A172 (cell line): ENCODE data around the gene SERF1B. TPM values are rescaled to one million over a fixed set of nuclear protein-coding genes. Genes with fewer than 3 reads are reported as not detected.
"Not testable (repeated sequence)": the region's sequence is repeated elsewhere in the genome, so short reads cannot be mapped to it uniquely, and the experiment has no call there.

Experiments used
- DNase-seq: peaks from one replicate; pipeline ENCODE4 v3.0.0-alpha.2; 2015; ENCODE audit warnings: low spot score
- total RNA-seq: library from RNA; depleted of rRNA; stranded (reverse); fragments of >200 nt; shearing (Covaris generic); gene quantifications from 2 replicates; pipeline ENCODE4 v1.2.3, GENCODE V29; 2014; rRNA removed

SERF1B gene
- 29.3 and 29.5 TPM in 2 replicates for total RNA-seq

- DNase-seq = not testable (repeated sequence)
Observed at GRCh38 chr5:70025106-70025844, at the start of gene SERF1B. Gene SERF1B, plus strand, starts transcription at chr5:70025251. Its CDS starts 201 bp downstream, at chr5:70025452.

DNA sequence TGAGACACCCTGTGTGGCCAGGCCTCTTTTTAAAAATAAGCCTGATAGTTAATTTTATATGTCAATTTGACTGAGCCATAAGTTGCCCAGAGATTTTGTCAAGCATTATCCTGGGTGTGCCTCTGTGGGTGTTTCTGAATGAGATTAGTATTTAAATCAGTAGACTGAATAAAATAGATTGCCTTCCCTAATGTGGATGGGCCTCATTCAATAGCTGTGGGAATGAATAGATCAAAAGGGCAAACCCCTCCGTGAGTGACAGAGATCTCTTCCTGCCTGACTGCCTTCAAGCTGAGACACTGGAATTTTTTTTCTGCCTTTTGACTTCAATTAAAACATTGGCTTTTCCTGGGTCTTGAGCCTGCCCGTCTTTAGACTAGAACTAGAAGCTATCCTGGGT is 33.3 kb upstream of the SERF1B start:
- not testable (repeated sequence) for DNase-seq

DNA sequence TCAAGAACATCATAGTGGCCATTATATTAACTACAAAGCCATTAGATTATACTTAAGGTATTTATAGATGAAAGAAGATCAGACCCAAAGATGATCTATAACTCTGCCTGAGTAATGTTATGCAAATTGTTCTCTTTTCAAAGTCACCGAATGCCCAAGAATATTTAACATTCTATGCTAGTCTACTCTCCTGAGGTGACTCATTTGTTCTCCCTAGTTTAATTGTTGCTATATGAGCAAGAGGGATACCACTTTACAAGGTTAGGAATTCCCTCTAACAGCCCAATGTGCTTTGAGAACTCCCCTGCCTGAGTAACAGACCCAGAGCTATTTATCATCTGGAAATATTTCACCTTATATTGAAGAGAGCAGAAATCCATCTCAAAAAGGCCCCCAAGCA is 29.5 kb upstream of the SERF1B start:
- not testable (repeated sequence) for DNase-seq

DNA sequence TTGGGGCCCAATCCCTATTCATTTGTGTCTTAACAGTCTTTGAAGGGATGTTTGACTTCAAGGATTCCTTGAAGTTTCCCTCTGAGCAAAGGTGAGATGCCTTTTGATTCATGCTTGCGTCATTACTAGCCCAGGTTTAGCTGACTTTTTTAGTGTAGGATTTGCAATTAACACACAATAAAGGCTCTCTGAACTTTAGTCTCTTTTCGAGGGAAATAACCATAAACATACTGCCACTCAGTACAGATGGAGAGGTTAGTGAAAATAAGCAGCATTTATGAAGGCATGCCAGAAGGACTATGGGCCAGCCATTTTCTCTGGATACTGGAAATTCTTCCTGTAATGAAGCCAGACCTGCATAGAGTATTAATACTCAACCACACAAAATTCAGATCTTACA is 4.4 kb upstream of the SERF1B start:
- not testable (repeated sequence) for DNase-seq

DNA sequence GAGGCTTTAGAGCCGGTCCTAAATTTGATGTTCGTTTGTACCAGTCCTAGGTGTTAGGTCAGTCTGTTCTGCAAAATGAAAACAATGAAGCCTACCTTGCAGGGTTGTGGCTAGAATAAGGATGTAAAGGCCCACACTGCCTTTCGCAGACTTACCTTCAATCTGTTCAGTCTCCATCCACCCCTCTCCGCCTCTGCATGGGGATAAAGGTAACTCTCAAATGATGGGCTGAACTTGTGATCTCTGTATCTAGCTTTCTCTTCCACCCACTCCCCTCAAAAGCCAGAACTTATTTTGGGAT is 744 bp downstream of the SERF1B start:
- not testable (repeated sequence) for DNase-seq

- DNase-seq = not testable (repeated sequence)
Observed at GRCh38 chr5:70031204-70031603, 6.2 kb downstream of the SERF1B start.

GRCh38 chr5:70041411-70041810 is 16.4 kb downstream of the SERF1B start:
- DNase-seq = not testable (repeated sequence)

- not testable (repeated sequence) for DNase-seq
Observed at GRCh38 chr5:70049790-70050142, 24.7 kb downstream of the SERF1B start.

GRCh38 chr5:70056289-70056942 is 31.4 kb downstream of the SERF1B start:
- not testable (repeated sequence) for DNase-seq

DNA sequence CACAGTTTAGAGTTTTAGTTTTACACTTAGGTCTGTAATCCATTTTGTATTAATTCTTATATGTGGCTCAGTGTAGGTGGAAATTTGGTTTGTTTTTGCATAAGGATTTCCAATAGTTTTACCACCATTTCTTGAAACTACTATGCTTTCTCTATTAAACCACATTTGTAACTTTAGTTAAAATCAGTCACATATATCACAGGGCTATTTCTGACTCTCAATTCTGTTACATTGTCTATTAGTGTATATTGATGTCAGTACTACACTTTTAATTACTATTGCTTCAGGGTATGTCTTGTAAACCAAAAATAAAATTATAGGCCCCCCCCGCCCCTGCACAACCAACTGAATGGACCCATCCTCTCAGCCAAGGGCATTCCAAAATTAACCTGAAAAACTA is 32.1 kb downstream of the SERF1B start:
- not testable (repeated sequence) for DNase-seq

DNA sequence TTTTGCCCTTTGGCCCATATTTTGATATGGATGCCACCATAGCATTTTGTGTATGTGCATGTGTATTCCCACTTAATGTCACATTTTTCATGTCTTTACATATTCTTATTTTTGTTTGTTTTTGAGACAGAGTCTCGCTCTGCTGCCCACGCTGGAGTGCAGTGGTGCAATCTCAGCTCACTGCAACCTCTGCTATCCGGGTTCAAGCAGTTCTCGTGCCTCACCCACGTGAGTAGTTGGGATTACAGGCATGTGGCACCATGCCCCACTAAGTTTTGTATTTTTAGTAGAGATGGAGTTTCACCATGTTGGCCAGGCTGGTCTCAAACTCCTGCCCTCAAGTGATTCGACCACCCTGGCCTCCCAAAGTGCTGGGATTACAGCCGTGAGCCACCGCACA is 52.6 kb downstream of the SERF1B start:
- DNase-seq = not testable (repeated sequence)

DNA sequence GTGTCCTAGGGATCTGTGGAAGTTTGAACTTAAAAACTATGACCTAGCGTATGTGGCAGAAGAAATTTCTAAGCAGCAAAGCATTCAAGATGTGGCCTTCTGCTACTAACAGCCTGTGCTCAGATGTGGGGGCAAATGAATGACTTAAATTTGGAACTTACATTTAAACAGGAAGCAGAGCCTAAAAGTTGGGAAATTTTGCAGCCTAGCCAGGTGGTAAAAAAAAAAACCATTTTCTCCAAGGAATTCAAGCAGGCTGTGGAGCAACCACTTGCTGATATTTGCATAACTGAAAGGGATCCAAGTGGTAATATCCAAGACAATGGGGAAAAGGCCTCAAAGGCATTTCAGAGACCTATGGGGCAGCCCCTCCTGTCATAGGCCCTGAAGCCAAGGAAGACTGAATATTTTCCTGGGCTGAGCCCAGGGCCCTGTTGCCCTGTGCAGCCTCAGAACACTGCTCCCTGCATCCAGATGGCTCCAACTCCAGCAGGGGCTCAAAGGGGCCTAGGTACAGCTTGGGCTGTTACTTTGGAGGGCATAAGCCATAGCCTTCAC is 63.9 kb downstream of the SERF1B start:
- not testable (repeated sequence) for DNase-seq

DNA sequence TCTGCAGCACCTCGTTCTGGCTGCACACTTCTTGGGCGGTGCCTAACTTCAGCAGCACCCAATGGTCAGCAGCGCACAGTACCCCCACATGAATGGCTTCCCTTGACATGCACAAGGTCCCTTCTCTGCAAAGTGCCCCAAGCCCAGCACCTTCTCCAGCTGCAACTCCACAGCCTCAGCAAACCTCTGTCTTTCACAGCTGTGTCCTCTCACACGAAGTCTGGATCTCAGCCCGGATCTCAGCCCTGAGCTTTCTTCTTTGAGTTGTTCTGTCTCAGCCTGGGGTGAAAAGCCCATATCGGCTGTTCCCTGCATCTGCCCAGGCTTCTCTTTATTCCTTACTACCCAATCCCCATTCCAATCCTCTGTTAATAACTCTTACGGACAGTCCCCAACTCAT is 66.7 kb downstream of the SERF1B start:
- not testable (repeated sequence) for DNase-seq

Other genes starting within 250 kb of the SERF1B start
- gene SMN2, start 24.4 kb downstream of the SERF1B start, total RNA-seq = 38.0 and 55.0 TPM in 2 replicates